Loucy (cell line): Measurements from ENCODE around the gene ZNF474.

Experiments used
- H2AFZ ChIP-seq: fragments of 200-600 bp; sonication (generic); 2 replicates; pipeline ENCODE4 v1.6.0; 2016; ENCODE audit warnings: antibody characterized with exemption, mild to moderate bottlenecking, low read length, moderate library complexity
- H3F3A ChIP-seq: fragments of 200-600 bp; 2 replicates; pipeline ENCODE4 v1.6.0; 2016; ENCODE audit warnings: antibody characterized with exemption, low read depth, mild to moderate bottlenecking
- H3K27me3 ChIP-seq: fragments of 200-600 bp; sonication (generic); 2 replicates; pipeline ENCODE4 v1.6.1; 2014; ENCODE audit warnings: low read length, mild to moderate bottlenecking; ENCODE audit not compliant: insufficient read depth, poor library complexity, severe bottlenecking
- H3K36me3 ChIP-seq: fragments of 200-600 bp; sonication (generic); 2 replicates; pipeline ENCODE4 v1.6.1; 2016; ENCODE audit warnings: low read length; ENCODE audit not compliant: insufficient read depth
- H3K4me1 ChIP-seq: fragments of 200-600 bp; sonication (generic); 2 replicates; pipeline ENCODE4 v1.5.1; 2014; ENCODE audit warnings: low read length, mild to moderate bottlenecking; ENCODE audit not compliant: insufficient read depth, poor library complexity, severe bottlenecking
- H3K4me2 ChIP-seq: fragments of 200-600 bp; sonication (generic); 2 replicates; pipeline ENCODE4 v1.6.0; 2014; ENCODE audit warnings: antibody characterized with exemption, low read length, low read depth, mild to moderate bottlenecking; ENCODE audit not compliant: poor library complexity, severe bottlenecking
- H3K4me3 ChIP-seq: fragments of 200-600 bp; sonication (generic); 2 replicates; pipeline ENCODE4 v1.5.1; 2014; ENCODE audit warnings: low read length, mild to moderate bottlenecking, mixed read lengths; ENCODE audit not compliant: poor library complexity, severe bottlenecking
- H3K79me2 ChIP-seq: fragments of 200-600 bp; sonication (generic); 2 replicates; pipeline ENCODE4 v1.6.1; 2014; ENCODE audit warnings: low read length; ENCODE audit not compliant: insufficient read depth
- H3K9ac ChIP-seq: fragments of 200-600 bp; sonication (generic); 2 replicates; pipeline ENCODE4 v1.6.0; 2014; ENCODE audit warnings: mild to moderate bottlenecking, low read depth, low read length, moderate library complexity; ENCODE audit not compliant: poor library complexity, severe bottlenecking
- H3K9me2 ChIP-seq: fragments of 200-600 bp; sonication (generic); replicated peaks from 2 replicates; pipeline ENCODE4 v1.6.1; 2016; ENCODE audit warnings: low read depth, low read length, mixed read lengths
- H3K9me3 ChIP-seq: fragments of 200-600 bp; sonication (generic); 2 replicates; pipeline ENCODE4 v1.6.1; 2014; ENCODE audit warnings: mild to moderate bottlenecking, antibody characterized with exemption, low read length, low read depth; ENCODE audit not compliant: insufficient read depth
- H4K20me1 ChIP-seq: fragments of 200-600 bp; sonication (generic); 2 replicates; pipeline ENCODE4 v1.6.0; 2014; ENCODE audit warnings: antibody characterized with exemption, low read length, mild to moderate bottlenecking; ENCODE audit not compliant: insufficient read depth, poor library complexity, severe bottlenecking
- EZH2phosphoT487 ChIP-seq: fragments of 200-600 bp; IDR thresholded peaks from 2 replicates; pipeline ENCODE4 v1.6.1; 2018; ENCODE audit warnings: antibody characterized with exemption, mild to moderate bottlenecking, moderate library complexity, borderline replicate concordance
- TF ChIP-seq, protein P1 (sequence below): fragments of 200-600 bp; sonication (generic); conservative IDR thresholded peaks from 2 replicates; pipeline ENCODE4 v1.5.1; 2014; ENCODE audit warnings: mild to moderate bottlenecking, antibody characterized with exemption, low read length

ZNF474 gene

GRCh38 chr5:122105909-122106308 is 23.4 kb upstream of the ZNF474 start:
- Histone ChIP-seq H3K36me3 (no peaks in the 10 kb centered on the region), H3K4me3 (no peak overlapping the region), H3K4me1 (no peaks in the 10 kb centered on the region), H3K4me2 (no peak overlapping the region), H2AFZ (no peak overlapping the region), H3K9me2 (no peaks in the 10 kb centered on the region), H3K9me3 (no peaks in the 10 kb centered on the region), H3K27me3 (no peaks in the 10 kb centered on the region), H3K9ac (no peak overlapping the region), H3F3A (no peaks in the 10 kb centered on the region), H3K79me2 (no peaks in the 10 kb centered on the region), H4K20me1 (no peaks in the 10 kb centered on the region)
- TF ChIP-seq EZH2phosphoT487 = no peak
- TF ChIP-seq, protein P1, sequence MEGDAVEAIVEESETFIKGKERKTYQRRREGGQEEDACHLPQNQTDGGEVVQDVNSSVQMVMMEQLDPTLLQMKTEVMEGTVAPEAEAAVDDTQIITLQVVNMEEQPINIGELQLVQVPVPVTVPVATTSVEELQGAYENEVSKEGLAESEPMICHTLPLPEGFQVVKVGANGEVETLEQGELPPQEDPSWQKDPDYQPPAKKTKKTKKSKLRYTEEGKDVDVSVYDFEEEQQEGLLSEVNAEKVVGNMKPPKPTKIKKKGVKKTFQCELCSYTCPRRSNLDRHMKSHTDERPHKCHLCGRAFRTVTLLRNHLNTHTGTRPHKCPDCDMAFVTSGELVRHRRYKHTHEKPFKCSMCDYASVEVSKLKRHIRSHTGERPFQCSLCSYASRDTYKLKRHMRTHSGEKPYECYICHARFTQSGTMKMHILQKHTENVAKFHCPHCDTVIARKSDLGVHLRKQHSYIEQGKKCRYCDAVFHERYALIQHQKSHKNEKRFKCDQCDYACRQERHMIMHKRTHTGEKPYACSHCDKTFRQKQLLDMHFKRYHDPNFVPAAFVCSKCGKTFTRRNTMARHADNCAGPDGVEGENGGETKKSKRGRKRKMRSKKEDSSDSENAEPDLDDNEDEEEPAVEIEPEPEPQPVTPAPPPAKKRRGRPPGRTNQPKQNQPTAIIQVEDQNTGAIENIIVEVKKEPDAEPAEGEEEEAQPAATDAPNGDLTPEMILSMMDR = no peak

- Histone ChIP-seq H3K79me2 (no peaks in the 10 kb centered on the region), H4K20me1 (no peaks in the 10 kb centered on the region), H3K4me1 (no peaks in the 10 kb centered on the region), H3K4me3 (no peak overlapping the region), H3K36me3 (no peaks in the 10 kb centered on the region), H3K9me2 (no peaks in the 10 kb centered on the region), H3K9me3 (no peaks in the 10 kb centered on the region), H3K4me2 (no peak overlapping the region), H3K9ac (no peak overlapping the region), H3K27me3 (no peaks in the 10 kb centered on the region), H2AFZ (no peak overlapping the region), H3F3A (no peaks in the 10 kb centered on the region)
- no peak for TF ChIP-seq EZH2phosphoT487
Observed at GRCh38 chr5:122107016-122107415, 22.3 kb upstream of the ZNF474 start.

DNA sequence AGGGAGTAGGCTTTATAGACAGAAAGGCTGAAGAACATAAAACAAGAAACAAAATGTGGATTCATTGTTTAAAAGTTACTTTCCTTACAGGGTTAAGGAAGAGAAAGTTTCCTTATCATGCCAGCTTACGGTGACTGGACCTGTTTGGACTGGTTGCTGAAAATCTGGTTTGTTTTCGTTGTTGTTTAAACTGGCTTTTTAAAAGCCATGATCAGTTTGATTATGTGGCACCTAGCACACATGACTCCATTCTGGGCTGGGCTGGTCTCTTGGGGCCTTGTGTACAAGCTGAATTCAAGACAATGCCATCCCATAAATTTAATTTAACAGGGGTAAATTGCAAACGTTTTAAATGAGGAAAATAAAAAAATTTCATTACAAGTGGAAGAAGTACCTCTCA is 18.4 kb upstream of the ZNF474 start:
- H3K4me2 ChIP-seq = no peak overlapping the region
- no peak overlapping the region for H2AFZ ChIP-seq

GRCh38 chr5:122111460-122111859 is 17.9 kb upstream of the ZNF474 start:
- Histone ChIP-seq H3K36me3 (no peaks in the 10 kb centered on the region), H3K27me3 (no peaks in the 10 kb centered on the region), H2AFZ (no peak overlapping the region), H3K79me2 (no peaks in the 10 kb centered on the region), H3K9me3 (no peaks in the 10 kb centered on the region), H4K20me1 (no peaks in the 10 kb centered on the region), H3K4me3 (no peak overlapping the region), H3K4me2 (no peak overlapping the region), H3F3A (no peaks in the 10 kb centered on the region), H3K4me1 (no peaks in the 10 kb centered on the region), H3K9me2 (no peaks in the 10 kb centered on the region), H3K9ac (no peak overlapping the region)
- no peak for TF ChIP-seq EZH2phosphoT487
- TF ChIP-seq, protein P1 = no peak

More for the DNA sequence above, 18.4 kb upstream of the ZNF474 start:
- Histone ChIP-seq H3K9ac (no peak overlapping the region), H4K20me1 (no peaks in the 10 kb centered on the region), H3K9me3 (no peaks in the 10 kb centered on the region), H3K79me2 (no peaks in the 10 kb centered on the region), H3F3A (no peaks in the 10 kb centered on the region), H3K27me3 (no peaks in the 10 kb centered on the region), H3K4me1 (no peaks in the 10 kb centered on the region), H3K4me3 (no peak overlapping the region), H3K9me2 (no peaks in the 10 kb centered on the region), H3K36me3 (no peaks in the 10 kb centered on the region)
- TF ChIP-seq, protein P1 = no peak
- TF ChIP-seq EZH2phosphoT487 = no peak
